CD4-positive, alpha-beta T cell treated with Interleukin-2 at 100 ng/mL for 4 hours (primary cell): Measurements from ENCODE around the gene AFF1.

Experiments
- DNase-seq: peaks from one replicate; pipeline ENCODE4 v3.0.0-alpha.2; 2020; ENCODE audit warnings: low spot score

Gene AFF1

GRCh38 chr4:86919561-86920223, 15.1 kb upstream of the AFF1 start:
- DNase-seq, result no peak

GRCh38 chr4:86921608-86922252, 13.1 kb upstream of the AFF1 start:
- DNase-seq, result no peak

DNA sequence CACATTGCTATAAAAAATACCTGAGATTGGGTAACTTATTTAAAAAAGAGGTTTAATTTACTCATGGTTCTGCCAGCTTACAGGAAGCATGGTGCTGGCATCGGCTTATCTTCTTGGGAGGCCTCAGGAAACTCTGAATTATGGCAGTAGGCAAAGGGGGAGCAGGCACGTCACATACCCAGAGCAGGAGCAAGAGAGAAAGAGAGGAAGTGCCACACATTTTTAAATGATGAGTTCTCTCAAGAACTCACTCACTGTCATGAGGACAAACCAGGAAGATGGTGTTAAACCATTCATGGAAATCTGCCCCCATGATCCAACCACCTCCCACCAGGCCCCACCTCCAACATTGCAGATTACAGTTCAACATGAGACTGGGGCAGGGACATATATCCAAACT, 10.0 kb upstream of the AFF1 start:
- DNase-seq, result no peak

- no peak for DNase-seq
These were observed 8.2 kb upstream of the AFF1 start for GRCh38 chr4:86926435-86927086.

DNA sequence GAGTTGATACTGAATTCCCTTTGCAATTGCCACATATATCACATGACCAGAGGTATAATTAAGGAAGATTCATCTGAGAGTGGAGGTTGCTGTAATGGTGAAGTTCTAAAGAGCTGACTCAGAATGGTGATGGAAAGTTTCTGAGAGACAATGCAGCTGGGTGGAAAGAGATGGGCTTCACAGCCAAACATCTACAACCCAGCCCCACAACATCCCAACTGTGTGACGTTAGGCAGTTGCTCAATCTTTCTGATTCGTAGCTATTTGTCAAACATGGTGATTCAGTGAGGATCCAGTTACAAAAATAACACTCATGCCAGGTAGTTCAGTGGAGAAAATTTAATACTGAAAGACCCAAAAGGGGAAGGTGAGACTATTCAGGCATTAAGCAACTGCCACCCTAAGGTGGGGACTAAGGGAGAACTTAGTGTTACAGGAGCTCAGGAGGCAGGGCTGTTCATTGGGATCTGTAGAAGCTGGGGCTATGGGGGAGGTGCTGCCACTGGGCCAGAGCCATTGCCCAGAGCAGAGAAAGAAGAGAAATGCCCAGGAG, 6.9 kb upstream of the AFF1 start:
- DNase-seq, result no peak

DNA sequence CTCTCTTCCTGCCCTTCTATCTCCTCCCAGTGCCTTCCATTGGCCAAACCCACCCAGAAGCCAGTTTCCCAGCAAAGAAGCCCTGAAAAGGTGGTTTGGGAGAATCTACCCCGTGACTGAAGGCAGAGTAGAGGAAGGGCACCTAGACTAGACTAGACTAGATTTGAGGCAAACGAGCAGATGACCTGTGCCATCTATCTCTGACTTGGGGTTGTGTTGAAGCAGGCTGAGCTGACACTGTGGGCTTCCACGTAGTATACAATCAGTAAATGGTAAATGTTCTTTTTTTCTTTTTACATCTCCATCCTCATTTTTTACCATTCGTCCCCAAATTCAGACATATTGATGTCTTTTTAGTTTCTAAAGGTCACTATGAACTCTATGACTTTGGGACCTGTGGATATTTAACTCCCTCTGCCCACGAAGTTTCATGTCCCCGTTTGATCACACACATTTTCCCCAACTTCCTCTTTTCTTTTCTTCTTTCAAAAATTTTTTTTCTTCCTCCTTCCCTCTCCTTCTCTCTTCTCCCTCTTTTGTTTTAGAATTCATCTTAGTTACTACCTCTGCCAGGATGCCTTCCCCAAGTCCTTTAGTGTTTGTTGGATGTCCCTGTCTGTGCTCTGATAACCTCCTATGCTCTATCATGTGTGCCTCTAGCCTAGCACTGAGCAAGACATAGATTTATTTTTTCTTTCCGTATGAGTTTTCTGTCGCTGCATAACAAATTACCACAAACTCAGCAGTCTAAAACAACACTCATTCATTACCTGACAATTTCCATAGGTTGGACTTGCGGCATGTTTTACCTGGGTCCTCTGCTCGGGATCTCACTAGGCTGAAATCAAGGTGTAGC, 6.2 kb upstream of the AFF1 start:
- no peak for DNase-seq

- DNase-seq, result no peak
These were observed 552 bp upstream of the AFF1 start for GRCh38 chr4:86934147-86934770.

DNA sequence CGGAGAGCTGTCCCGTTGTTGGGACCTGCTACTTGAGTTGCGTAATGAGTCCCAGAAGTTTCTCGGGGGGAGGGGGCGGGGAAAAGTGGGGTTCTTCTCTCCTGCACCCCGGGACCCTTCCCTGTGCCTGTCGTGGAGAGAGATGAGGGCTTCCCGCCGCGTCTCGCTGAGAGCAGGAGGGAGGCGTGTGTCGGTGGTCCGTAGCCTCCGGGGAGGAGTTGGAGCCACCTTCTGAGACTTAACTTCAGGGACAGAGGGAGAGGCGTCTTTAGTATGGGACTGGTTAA, 698 bp downstream of the AFF1 start:
- no peak for DNase-seq

GRCh38 chr4:86935853-86936733, 1.3 kb downstream of the AFF1 start:
- peak; percentile 87 for DNase-seq

DNA sequence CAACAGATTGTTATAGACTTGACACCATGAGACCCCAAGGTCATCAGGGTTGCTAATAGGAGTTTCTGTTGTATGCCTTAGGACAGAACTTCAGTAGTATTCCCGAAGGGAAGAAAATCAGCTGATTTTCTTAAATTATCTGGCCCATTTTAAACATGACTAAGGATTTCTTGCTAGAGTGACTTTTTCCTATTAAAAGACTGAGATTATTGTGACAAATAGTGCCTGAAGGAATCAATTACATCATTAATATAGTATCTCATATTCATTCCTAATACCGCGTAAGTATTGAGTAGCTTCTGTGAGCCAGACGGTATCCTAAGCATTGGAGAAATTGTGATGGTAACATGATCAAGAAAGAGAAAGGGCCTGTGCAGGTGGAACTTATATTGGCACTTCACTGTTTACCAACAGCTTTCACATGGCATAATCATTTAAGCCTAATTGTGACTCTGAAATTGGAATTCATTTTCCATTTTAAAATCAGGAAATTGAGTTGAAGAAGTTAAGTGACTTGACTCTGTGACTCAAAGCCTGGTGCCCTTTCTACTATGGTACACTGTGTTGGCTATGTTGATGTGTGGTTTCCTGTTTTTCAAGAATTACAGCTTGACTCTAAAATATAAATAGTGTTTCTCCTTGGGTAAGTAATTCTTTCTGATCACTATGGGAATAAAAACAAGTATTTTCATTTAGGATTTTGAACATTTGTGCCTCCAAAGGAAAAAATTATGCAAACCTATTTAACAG, 4.1 kb downstream of the AFF1 start:
- peak; percentile 63 for DNase-seq

DNA sequence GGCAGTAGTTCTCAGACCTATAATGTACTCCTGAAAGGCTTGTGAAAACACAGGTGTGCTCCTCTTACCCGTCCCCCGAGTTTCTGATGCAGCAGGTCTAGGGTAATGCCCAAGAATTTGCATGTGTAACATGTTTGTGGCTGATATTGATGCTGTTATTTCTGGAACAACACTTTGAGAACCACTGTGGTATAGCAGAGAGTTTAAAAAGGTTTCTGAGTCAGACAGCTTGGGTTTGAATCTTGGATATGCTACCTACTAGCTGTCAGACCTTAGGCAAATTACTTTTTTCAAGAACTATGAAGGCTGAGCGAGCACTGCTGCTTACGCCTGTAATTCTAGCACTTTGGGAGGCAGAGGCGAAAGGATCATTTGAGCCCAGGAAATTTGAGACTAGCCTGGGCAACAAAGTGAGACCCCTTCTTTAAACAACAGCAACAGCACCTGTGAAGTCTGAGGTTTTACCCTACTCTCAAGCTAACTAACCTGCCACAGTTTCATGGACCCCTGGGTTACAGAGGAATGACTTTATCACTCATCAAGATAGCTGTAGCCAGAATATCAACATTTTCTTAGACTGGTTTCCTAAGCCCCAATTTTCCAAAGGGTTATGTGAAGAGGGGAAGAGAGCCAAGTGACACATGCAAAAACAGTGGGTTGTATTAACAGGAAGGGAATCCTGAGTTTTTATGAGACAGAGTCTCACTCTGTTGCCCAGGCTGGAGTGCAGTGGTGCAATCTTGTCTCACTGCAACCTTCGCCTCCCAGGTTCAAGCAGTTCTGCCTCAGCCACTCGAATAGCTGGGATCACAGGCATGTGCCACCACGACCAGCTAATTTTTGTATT, 5.1 kb downstream of the AFF1 start:
- peak; percentile 66 for DNase-seq

- DNase-seq, result no peak
These were observed 6.2 kb downstream of the AFF1 start for GRCh38 chr4:86940920-86941460.

DNA sequence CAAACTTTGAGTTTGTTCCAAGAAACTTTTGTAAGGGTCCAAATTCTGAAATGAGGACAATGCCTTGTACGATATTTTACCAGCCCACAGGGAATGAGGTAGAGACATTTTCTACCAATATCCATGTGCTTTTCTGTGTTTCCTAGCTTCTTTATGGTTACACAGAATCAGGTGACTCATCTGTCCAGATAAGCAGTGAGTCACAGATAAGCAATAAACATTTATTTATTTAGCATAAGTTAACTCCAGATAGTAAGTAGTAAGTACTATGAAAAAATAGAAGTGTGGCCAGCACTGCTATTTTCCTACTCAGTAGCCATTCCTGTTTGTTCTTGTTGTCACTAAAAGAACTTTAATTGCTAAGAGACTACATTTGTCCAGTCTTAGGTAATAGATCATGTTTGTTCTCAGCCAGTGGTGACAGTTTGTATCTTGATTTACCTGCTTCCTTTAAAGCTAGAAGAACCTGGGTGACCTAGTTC, 7.4 kb downstream of the AFF1 start:
- no peak for DNase-seq

DNA sequence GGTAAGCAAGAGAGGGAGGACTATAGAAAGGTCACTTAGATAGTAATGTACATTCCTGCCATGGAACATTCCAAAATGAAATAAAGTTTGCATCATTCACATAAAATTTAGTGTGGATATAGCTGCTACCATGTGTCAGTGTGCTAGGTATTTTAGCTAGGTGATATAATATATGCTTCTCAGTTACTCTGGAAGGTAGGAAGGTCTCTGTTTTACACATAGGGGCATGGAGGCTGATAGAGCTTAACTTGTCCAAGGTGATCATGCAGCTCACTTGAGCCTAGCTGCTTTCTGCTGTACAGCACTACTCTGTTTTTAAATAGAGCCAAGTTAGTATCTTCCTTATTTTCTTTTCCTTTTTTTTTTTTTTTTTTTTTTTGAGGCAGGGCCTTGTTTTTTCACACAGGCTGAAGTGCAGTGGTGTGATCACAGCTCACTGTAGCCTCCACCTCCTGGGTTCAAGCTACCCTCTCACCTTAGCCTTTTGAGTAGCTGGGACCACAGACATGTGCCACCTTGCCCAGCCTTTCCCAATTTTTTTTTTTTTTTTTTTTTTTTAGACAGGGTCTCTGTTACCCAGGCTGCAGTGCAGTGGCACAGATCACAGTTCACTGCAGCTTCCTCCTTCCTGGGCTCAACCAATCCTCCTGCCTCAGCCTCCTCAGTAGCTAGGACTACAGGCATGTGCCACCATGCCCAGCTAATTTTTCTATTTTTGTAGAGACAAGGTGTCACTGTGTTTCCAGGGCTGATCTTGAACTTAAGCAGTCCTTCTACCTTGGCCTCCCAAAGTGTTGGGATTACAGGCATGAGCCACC, 10.4 kb downstream of the AFF1 start:
- DNase-seq, result no peak

DNA sequence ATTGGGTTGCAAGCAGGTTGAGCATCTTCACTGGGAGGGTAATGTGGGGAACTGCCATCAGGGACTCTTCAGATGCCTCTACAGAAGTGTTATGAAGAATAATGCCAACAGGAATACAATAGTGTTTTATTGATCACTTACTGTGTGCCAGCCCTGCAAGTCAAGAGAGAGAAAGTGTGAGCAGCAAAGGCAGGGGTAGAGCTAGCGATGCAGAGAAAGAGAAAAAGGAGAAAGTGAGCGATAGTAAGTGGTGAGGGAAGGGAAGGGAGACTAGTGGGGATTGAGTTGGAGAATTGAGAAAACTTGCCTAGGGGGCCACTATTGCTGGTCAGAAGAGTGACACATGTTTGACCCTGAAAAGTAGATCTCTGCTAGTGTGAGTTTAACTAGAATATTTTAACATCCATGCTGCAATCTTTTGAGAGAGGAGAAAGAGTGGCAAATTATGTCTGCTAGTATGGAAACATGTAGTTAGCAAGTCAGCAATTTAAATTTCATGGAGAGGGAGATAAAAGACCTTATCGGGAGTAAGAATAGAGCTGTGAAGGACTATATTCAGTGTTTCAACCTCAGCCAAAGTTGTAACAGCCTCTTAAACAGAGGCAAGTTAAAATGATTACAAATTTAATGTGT, 12.2 kb downstream of the AFF1 start:
- no peak for DNase-seq

GRCh38 chr4:86947501-86948120, 12.8 kb downstream of the AFF1 start:
- DNase-seq, result no peak

GRCh38 chr4:86948276-86948675, 13.5 kb downstream of the AFF1 start:
- no peak for DNase-seq
